ENCODE measurements around the gene SASH1. TPM values are rescaled to one million over a fixed set of nuclear protein-coding genes. Genes with fewer than 3 reads are reported as not detected.

Gene SASH1
- total RNA-seq, 4 donors from 2014 or later = 55.3 to 118 (median 79.6) TPM

GRCh38 chr6:148534871-148535270 is 192.2 kb downstream of the SASH1 start:
- Histone ChIP-seq H3K27ac (no peak overlapping the region), H3K36me3 (peaks cover 30 to 100% (median 61%) of the 10 kb centered on the region in 3 donors)
- TF ChIP-seq CTCF (IDR thresholded peaks at IDR 0.05) (no peak), POLR2A (IDR thresholded peaks at IDR 0.05) (no peak)

GRCh38 chr6:148535381-148535780 is 192.7 kb downstream of the SASH1 start:
- Histone ChIP-seq H3K27me3 (no peaks in the 10 kb centered on the region), H3K4me1 (peaks cover 0 to 10% (median 0%) of the 10 kb centered on the region in 3 donors), H3K27ac (peak overlapping the region in 1 of 4 donors; percentile 29), H3K4me3 (no peak overlapping the region), H3K36me3 (peaks cover 35 to 100% (median 65%) of the 10 kb centered on the region in 3 donors), H3K9me3 (no peaks in the 10 kb centered on the region)
- 82 to 96% methylated on average over 7 of the region's 7 CpGs for WGBS, 2 donors
- intact Hi-C loops (cut with DNase I) = no loop called here
- DNase-seq = no peak
- TF ChIP-seq POLR2A (IDR thresholded peaks at IDR 0.05) = no peak
- TF ChIP-seq CTCF (IDR thresholded peaks at IDR 0.05) = no peak

More at GRCh38 chr6:148534871-148535270, 192.2 kb downstream of the SASH1 start:
- WGBS, 2 donors = 95 to 100% methylated on average over 6 of the region's 6 CpGs
- H3K4me3 ChIP-seq = no peak overlapping the region
- no peak for DNase-seq
- H3K9me3 ChIP-seq = no peaks in the 10 kb centered on the region
- H3K4me1 ChIP-seq = peaks cover 0 to 15% (median 0%) of the 10 kb centered on the region in 3 donors
- intact Hi-C loops (cut with DNase I) = no loop called here
- no peaks in the 10 kb centered on the region for H3K27me3 ChIP-seq

GRCh38 chr6:148535976-148536375 is 193.3 kb downstream of the SASH1 start:
- no peaks in the 10 kb centered on the region for H3K27me3 ChIP-seq
- H3K36me3 ChIP-seq = peaks cover 41 to 100% (median 71%) of the 10 kb centered on the region in 3 donors
- WGBS, 2 donors = 83 to 98% methylated on average over 3 of the region's 3 CpGs
- no peak for TF ChIP-seq POLR2A (IDR thresholded peaks at IDR 0.05)
- TF ChIP-seq CTCF (IDR thresholded peaks at IDR 0.05) = no peak
- no peak overlapping the region for H3K4me3 ChIP-seq
- H3K4me1 ChIP-seq = peaks cover 0 to 4% (median 0%) of the 10 kb centered on the region in 3 donors
- intact Hi-C loops (cut with DNase I) = no loop called here
- peak overlapping the region in 1 of 4 donors; percentile 29 for H3K27ac ChIP-seq
- DNase-seq = no peak
- H3K9me3 ChIP-seq = no peaks in the 10 kb centered on the region

- Histone ChIP-seq H3K9me3 (no peaks in the 10 kb centered on the region), H3K36me3 (peaks cover 35 to 100% (median 62%) of the 10 kb centered on the region in 3 donors), H3K27ac (peak overlapping the region in 2 of 4 donors; percentile 27 to 51), H3K27me3 (no peaks in the 10 kb centered on the region), H3K4me1 (no peaks in the 10 kb centered on the region), H3K4me3 (no peak overlapping the region)
- WGBS, 2 donors = 60 to 81% methylated on average over 13 of the region's 13 CpGs
- intact Hi-C loops (cut with DNase I) = no loop called here
- TF ChIP-seq POLR2A (IDR thresholded peaks at IDR 0.05) (no peak), CTCF (IDR thresholded peaks at IDR 0.05) (no peak)
- no peak for DNase-seq
Measured at GRCh38 chr6:148538261-148539190, 195.9 kb downstream of the SASH1 start.

- Histone ChIP-seq H3K9me3 (no peaks in the 10 kb centered on the region), H3K4me3 (no peak overlapping the region), H3K4me1 (peaks cover 0 to 4% (median 0%) of the 10 kb centered on the region in 3 donors), H3K27me3 (no peaks in the 10 kb centered on the region), H3K27ac (no peak overlapping the region), H3K36me3 (peaks cover 32 to 100% (median 53%) of the 10 kb centered on the region in 3 donors)
- WGBS, 2 donors = 83 to 87% methylated on average over 5 to 6 of the region's 6 CpGs
- TF ChIP-seq POLR2A (IDR thresholded peaks at IDR 0.05) = no peak
- TF ChIP-seq CTCF (IDR thresholded peaks at IDR 0.05) = no peak
- intact Hi-C loops (cut with DNase I) = no loop called here
- no peak for DNase-seq
Measured at GRCh38 chr6:148543540-148543939, 200.9 kb downstream of the SASH1 start.

Measured in esophagus squamous epithelium (tissue), 5 donors.